Activated T-cell treated with anti-CD3 and anti-CD28 coated beads for 4 hours (primary cell): ENCODE measurements around the gene MAML3.

ENCODE experiments used
- DNase-seq: peaks from one replicate; pipeline ENCODE4 v3.0.0-alpha.2; 2020

The MAML3 gene

DNA sequence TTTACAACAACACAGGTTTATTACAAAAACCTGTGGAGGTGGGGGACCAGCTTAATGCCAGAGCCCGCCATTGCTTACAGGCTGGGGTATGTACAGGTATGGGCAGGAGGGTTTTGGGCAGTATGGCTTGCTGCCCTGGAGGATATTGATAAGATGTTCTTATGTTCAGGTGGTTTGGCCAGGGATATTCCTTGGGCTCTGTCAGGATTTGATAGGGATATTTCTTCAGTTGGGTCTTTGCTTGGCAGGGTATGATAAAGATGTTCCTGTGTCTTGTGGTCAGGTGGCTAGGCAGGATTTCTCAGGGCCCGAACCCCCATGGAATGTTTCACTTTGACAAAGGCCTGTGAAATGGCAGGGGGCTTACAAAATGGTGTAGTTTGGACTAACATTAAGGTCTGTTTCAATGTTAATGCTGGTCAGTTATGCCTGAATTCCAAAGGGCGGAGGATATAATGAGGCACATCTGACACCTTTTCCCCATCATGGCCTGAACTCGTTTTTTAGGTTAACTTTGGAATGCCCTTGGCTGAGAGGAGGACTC, 485.3 kb downstream of the MAML3 start:
- DNase-seq = no peak

DNA sequence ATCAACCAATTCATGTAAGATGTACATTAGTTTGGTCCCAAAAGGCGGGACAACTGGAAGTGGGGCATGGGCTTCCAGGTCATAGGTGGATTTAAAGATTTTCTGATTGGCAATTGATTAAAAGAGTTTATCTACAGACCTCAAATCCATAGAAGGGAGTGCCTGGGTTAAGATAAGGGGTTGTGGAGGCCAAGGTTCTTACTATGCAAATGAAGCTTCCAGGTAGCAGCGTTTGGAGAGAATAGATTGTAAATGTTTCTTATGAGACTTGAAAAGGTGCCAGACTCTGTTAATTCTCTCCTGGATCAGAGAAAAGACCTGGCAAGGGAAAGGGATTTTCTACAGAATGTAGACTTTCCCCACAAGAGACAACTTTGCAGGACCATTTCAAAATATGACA, 485.9 kb downstream of the MAML3 start:
- DNase-seq = no peak
